Esophagus muscularis mucosa (tissue), 4 donors: ENCODE data around the gene ATP5MG.

ENCODE experiments used
- CTCF ChIP-seq, 3 experiments: fragments of 200-600 bp in 2 of 3; fragments of 450-650 bp in 1 of 3; sonication (generic) in 2 of 3; IDR thresholded peaks; one replicate each; pipeline ENCODE4 v1.5.1; 2017 to 2019; ENCODE audit warnings: antibody characterized with exemption in 3 of 3, mild to moderate bottlenecking in 2 of 3, moderate library complexity in 1 of 3
- EP300 ChIP-seq: sonication (generic); formaldehyde crosslinking; IDR thresholded peaks from one replicate; pipeline ENCODE4 v1.6.1; 2017; ENCODE audit warnings: antibody characterized with exemption
- POLR2A ChIP-seq: fragments of 450-650 bp; IDR thresholded peaks from one replicate; pipeline ENCODE4 v1.6.1; 2017; ENCODE audit warnings: antibody characterized with exemption, moderate library complexity, mild to moderate bottlenecking, low read depth
- POLR2AphosphoS5 ChIP-seq, 2 donors: sonication (generic); formaldehyde crosslinking; IDR thresholded peaks; one replicate each; pipeline ENCODE4 v1.6.1; 2017; ENCODE audit warnings: antibody characterized with exemption in 2 of 2

GRCh38 chr11:118417801-118418200, 16.4 kb downstream of the ATP5MG start:
- no peak for TF ChIP-seq EP300
- TF ChIP-seq POLR2AphosphoS5 (IDR thresholded peaks at IDR 0.05): no peak
- TF ChIP-seq CTCF (IDR thresholded peaks at IDR 0.05): no peak
- no peak for TF ChIP-seq POLR2A
